MM.1S (cell line): ENCODE results near the gene PADI2.

Experiments
- DNase-seq: peaks from one replicate; pipeline ENCODE4 v3.0.0-alpha.2; 2015
- H2AFZ ChIP-seq: fragments of 300-600 bp; sonication (generic); 2 replicates; pipeline ENCODE4 v1.6.0; 2016; ENCODE audit warnings: antibody characterized with exemption, low read length
- H3F3A ChIP-seq: fragments of 300-600 bp; sonication (generic); 2 replicates; pipeline ENCODE4 v1.6.1; 2016; ENCODE audit warnings: mild to moderate bottlenecking, antibody characterized with exemption, low read length, moderate library complexity, mixed read lengths; ENCODE audit not compliant: insufficient read depth
- H3K27ac ChIP-seq: fragments of 300-600 bp; sonication (generic); 2 replicates; pipeline ENCODE4 v1.5.1; 2016; ENCODE audit warnings: mild to moderate bottlenecking, low read length
- H3K27me3 ChIP-seq: fragments of 300-600 bp; sonication (generic); replicated peaks from 2 replicates; pipeline ENCODE4 v1.6.0; 2016; ENCODE audit warnings: low read length; ENCODE audit not compliant: insufficient read depth
- H3K36me3 ChIP-seq: fragments of 300-600 bp; sonication (generic); replicated peaks from 2 replicates; pipeline ENCODE4 v1.6.1; 2016; ENCODE audit warnings: mild to moderate bottlenecking, low read length, mixed read lengths; ENCODE audit not compliant: insufficient read depth
- H3K4me1 ChIP-seq: fragments of 300-600 bp; sonication (generic); 2 replicates; pipeline ENCODE4 v1.6.1; 2016; ENCODE audit warnings: low read length, mixed read lengths
- H3K4me2 ChIP-seq: fragments of 300-600 bp; sonication (generic); 2 replicates; pipeline ENCODE4 v1.6.0; 2016; ENCODE audit warnings: low read depth, low read length
- H3K4me3 ChIP-seq: fragments of 300-600 bp; sonication (generic); 2 replicates; pipeline ENCODE4 v1.5.1; 2016; ENCODE audit warnings: low read length, mixed read lengths
- H3K79me2 ChIP-seq: fragments of 300-600 bp; sonication (generic); 2 replicates; pipeline ENCODE4 v1.6.1; 2016; ENCODE audit warnings: mixed run types, low read length, mixed read lengths
- H3K9ac ChIP-seq: fragments of 300-600 bp; sonication (generic); 2 replicates; pipeline ENCODE4 v1.6.1; 2016; ENCODE audit warnings: low read length, mixed read lengths
- H3K9me2 ChIP-seq: fragments of 300-600 bp; sonication (generic); replicated peaks from 2 replicates; pipeline ENCODE4 v1.6.1; 2016; ENCODE audit warnings: mild to moderate bottlenecking, low read length, mixed read lengths; ENCODE audit not compliant: insufficient read depth
- H3K9me3 ChIP-seq: fragments of 300-600 bp; sonication (generic); replicated peaks from 2 replicates; pipeline ENCODE4 v1.6.1; 2016; ENCODE audit warnings: mild to moderate bottlenecking, low read length, mixed read lengths; ENCODE audit not compliant: insufficient read depth
- H4K20me1 ChIP-seq: fragments of 300-600 bp; sonication (generic); 2 replicates; pipeline ENCODE4 v1.6.1; 2016; ENCODE audit warnings: mild to moderate bottlenecking, low read length, moderate library complexity, mixed read lengths; ENCODE audit not compliant: insufficient read depth
- EZH2 ChIP-seq: fragments of 300-600 bp; sonication (generic); optimal IDR thresholded peaks from 2 replicates; pipeline ENCODE3; 2017; ENCODE audit warnings: low read depth, mild to moderate bottlenecking, antibody characterized with exemption, low read length, mixed read lengths
- EZH2phosphoT487 ChIP-seq: fragments of 300-600 bp; sonication (generic); IDR thresholded peaks from 2 replicates; pipeline ENCODE4 v1.6.1; 2018; ENCODE audit warnings: antibody characterized with exemption, low read length
- TF ChIP-seq, protein P1 (sequence below): fragments of 300-600 bp; sonication (generic); IDR thresholded peaks from 2 replicates; pipeline ENCODE4 v1.5.1; 2016; ENCODE audit warnings: antibody characterized with exemption, low read length, mixed read lengths

Gene PADI2

DNA sequence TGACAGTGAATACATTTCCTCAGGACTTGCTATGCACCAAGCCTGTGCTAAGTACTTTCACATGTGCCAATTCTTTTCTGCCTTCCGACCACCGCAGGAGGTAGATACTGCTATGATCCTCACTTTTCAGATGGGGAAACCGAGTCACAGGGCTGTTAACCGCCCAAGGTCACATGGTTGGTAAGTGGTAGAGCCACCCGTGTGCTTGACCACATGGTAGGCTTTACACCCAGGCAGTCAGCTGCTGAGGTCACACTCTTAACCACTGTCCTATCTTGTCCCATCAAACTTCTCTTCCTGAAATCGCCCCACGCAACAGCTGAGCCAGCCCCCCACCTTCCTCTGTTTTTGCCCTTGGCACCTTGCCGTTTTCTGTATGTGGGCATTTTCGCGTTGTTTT is 34.5 kb downstream of the PADI2 start:
- TF ChIP-seq EZH2phosphoT487 (no peak), EZH2 (no peak)
- TF ChIP-seq, protein P1, sequence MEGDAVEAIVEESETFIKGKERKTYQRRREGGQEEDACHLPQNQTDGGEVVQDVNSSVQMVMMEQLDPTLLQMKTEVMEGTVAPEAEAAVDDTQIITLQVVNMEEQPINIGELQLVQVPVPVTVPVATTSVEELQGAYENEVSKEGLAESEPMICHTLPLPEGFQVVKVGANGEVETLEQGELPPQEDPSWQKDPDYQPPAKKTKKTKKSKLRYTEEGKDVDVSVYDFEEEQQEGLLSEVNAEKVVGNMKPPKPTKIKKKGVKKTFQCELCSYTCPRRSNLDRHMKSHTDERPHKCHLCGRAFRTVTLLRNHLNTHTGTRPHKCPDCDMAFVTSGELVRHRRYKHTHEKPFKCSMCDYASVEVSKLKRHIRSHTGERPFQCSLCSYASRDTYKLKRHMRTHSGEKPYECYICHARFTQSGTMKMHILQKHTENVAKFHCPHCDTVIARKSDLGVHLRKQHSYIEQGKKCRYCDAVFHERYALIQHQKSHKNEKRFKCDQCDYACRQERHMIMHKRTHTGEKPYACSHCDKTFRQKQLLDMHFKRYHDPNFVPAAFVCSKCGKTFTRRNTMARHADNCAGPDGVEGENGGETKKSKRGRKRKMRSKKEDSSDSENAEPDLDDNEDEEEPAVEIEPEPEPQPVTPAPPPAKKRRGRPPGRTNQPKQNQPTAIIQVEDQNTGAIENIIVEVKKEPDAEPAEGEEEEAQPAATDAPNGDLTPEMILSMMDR: no peak
- Histone ChIP-seq H3K27ac (no peak overlapping the region), H4K20me1 (no peaks in the 10 kb centered on the region), H3K9me2 (no peaks in the 10 kb centered on the region), H3K36me3 (no peaks in the 10 kb centered on the region), H3K27me3 (peaks cover 70% of the 10 kb centered on the region), H3K4me1 (peaks cover 6% of the 10 kb centered on the region; the same call in 1 of the 2 replicates), H3K4me3 (no peak overlapping the region), H2AFZ (no peak overlapping the region), H3F3A (no peaks in the 10 kb centered on the region), H3K4me2 (no peak overlapping the region), H3K9ac (no peak overlapping the region), H3K79me2 (no peaks in the 10 kb centered on the region), H3K9me3 (no peaks in the 10 kb centered on the region)
- no peak for DNase-seq

DNA sequence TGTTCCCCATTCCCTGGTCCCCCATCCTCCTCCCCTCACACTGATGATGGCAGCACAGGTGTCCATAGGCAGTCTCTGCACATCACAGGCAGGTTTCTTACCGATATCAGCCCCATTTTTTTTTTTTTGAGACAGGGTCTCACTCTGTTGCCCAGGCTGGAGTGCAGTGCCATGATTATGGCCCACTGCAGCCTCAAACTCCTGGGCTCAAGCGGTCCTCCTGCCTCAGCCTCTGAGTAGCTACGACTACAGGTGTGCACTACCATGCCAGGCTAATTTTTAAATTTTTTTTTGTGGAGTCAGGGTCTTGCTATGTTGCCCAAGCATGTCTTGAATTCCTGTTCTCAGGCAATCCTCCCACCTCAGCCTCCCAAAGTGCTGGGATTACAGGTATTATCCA is 36.5 kb downstream of the PADI2 start:
- no peak overlapping the region for H3K4me3 ChIP-seq
- H3K27ac ChIP-seq: no peak overlapping the region
- no peak overlapping the region for H3K4me2 ChIP-seq
- no peak for DNase-seq
- H2AFZ ChIP-seq: no peak overlapping the region
- H3K9me3 ChIP-seq: no peaks in the 10 kb centered on the region
- no peaks in the 10 kb centered on the region for H3K9me2 ChIP-seq
- peaks cover 6% of the 10 kb centered on the region; the same call in 1 of the 2 replicates for H3K4me1 ChIP-seq
- TF ChIP-seq EZH2phosphoT487 (no peak), EZH2 (no peak)
- TF ChIP-seq, protein P1: no peak
- H4K20me1 ChIP-seq: no peaks in the 10 kb centered on the region
- peaks cover 51% of the 10 kb centered on the region for H3K27me3 ChIP-seq
- H3K79me2 ChIP-seq: no peaks in the 10 kb centered on the region
- no peaks in the 10 kb centered on the region for H3K36me3 ChIP-seq
- no peak overlapping the region for H3K9ac ChIP-seq
- H3F3A ChIP-seq: no peaks in the 10 kb centered on the region

DNA sequence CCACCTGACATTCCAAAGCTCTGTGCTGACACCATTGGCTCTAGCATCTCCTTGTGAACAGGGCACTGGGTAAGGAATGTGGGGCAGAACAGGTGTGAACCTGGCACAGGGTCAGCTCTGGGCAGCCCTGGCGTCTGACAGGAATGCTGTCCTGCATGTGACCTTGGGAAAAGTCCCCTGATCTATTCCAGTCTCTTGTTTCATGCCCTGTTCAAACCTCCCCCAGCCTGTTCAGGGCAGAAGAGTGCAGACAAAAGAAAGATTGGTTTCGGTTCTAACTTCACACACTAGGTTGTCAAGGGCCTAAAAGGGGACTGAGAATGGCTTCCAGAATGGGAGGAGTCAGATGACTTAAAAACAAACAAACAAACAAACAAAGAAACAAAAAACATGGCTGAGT is 37.8 kb downstream of the PADI2 start:
- Histone ChIP-seq H3K4me3 (no peak overlapping the region), H3K36me3 (no peaks in the 10 kb centered on the region), H3F3A (no peaks in the 10 kb centered on the region), H3K4me1 (peaks cover 6% of the 10 kb centered on the region; the same call in 1 of the 2 replicates), H3K9me2 (no peaks in the 10 kb centered on the region), H3K9ac (no peak overlapping the region), H2AFZ (no peak overlapping the region), H3K9me3 (no peaks in the 10 kb centered on the region), H3K4me2 (no peak overlapping the region), H3K27ac (no peak overlapping the region), H3K79me2 (no peaks in the 10 kb centered on the region), H3K27me3 (peaks cover 49% of the 10 kb centered on the region), H4K20me1 (no peaks in the 10 kb centered on the region)
- DNase-seq: peak; percentile 38
- TF ChIP-seq EZH2: no peak
- TF ChIP-seq, protein P1: no peak
